NCI-H2227 (cell line): ENCODE results near the gene STAT6.

Experiments
- DNase-seq: peaks from one replicate; lab custom pipeline; 2025; ENCODE audit not compliant: unreplicated experiment; lab: John Stamatoyannopoulos, UW

STAT6 gene

GRCh38 chr12:57103856-57104255 lies 7.3 kb downstream of the STAT6 start:
- DNase-seq: no peak

DNA sequence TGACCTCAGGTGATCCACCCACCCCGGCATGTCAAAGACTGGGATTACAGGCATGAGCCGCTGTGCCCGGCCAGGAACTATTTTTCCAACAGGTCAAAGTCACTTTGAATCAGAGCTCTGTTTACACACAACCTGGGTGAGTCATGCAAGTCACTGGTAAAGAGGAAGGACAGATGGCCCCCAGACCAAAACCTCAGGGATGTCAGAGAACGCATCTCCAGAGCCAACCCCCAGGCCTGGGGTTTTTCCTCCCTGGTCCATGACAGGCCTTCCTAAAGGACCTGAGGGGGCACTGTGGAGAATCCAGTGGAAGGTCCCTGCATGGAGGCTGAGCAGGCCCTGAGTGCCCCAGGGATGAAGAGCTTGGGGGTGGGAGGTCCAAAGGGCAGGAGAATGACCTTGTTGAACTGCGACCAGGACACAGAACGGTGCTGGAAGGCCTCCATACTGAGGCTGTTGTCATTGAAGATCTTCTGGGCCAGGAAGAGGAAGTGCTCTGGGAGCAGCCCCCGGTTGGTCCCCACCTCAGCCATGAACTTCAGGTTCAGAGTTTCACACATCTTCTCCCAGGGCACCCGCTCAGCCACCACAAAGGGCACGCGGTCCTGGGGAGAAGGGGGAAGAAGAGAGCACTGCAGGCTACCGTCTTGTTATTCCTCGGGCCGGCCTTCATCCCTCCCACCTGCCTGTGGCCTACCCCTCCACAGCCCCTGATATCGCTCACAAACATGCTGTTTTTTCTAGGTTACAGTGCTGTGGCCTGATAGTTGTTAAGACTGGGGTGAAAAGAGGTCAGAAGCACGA lies 9.1 kb downstream of the STAT6 start:
- DNase-seq: no peak

DNA sequence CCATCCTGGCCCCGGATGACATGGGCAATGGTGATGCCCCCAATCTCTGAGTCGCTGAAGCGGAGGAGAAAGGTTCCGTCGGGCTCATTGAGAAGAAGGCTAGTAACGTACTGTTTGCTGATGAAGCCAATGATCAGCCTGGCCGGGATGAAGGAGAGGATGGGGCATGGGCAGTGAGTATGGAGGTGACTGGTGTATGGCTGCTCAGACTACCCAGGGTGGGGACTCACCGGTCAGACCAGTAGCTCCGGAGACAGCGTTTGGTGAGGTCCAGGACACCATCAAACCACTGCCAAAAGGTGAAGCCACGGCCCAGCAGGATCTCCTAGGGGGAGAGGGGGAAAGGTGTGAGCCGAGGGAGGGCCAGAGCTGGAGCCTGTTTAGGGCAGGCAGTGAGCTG lies 11.4 kb downstream of the STAT6 start:
- DNase-seq: no peak

- DNase-seq: no peak
Observed at GRCh38 chr12:57099047-57099714, 12.0 kb downstream of the STAT6 start.

DNA sequence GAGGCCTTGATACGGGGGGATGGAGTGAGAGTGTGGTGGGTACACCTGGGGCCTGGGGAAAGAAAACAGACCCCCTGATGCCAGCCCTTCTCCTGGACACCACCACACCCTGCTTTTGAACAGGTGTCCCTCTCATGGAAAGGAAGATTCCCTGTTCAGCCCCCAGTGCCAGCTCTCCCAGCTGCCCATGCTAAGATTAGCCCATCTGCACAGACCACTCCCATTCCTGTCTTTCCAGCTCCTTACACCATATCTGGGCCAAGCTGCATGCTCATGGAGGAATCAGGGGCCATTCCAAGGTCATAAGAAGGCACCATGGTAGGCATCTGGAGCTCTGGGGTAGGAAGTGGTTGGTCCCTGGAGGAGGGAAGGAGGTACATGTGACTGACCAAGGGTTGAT lies 12.6 kb downstream of the STAT6 start:
- DNase-seq: no peak

DNA sequence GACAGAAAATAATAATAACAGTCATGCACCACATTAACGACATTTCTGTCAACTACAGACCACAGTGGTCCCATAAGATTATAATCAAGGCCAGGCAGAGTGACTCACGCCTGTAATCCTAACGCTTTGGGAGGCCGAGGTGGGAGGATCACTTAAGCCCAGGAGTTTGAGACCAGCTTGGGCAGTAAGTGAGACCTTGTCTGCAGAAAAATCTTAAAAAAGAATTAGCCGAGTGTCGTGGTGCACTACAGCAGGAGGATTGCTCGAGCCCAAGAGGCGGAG lies 13.7 kb downstream of the STAT6 start:
- no peak for DNase-seq

DNA sequence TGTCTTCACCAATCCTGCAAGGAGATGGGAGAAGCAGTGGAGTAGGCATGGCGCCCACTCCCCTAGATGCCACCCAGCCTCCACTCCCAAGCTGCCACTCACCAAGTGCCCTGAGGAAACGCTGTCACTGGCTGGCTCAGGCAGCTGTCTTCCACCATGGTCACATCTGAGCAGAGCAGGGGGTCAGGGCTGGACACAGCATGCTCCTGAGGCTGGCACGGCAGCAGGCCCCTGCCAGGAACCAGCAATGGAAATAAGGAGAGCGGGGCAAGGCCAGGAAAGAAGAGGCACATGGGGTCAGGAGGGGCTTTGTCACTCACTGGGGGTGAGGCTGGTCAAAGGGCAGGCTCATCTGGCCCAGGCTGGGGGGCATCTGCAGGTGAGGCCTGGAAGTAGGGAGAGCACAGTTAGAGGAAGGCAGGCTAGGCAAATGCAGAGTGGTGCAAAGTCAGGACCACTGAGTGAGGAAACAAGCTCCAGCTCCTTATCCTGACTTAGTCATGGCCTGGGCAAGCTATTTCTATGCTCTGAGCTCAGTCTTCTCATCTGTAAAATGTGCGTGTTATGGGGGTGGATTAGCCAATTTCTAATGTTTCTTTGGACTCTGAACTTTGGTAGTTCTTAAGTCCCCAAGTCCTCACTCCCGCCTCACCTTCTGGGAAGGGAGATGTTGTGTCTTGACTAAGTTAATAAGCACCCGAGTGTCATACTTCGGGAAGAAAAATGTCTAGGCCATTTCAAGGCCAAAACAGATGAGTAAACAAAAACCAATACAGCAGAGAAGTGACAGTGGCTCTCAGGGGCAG lies 14.2 kb downstream of the STAT6 start:
- DNase-seq: no peak

GRCh38 chr12:57096099-57096572 lies 15.0 kb downstream of the STAT6 start:
- DNase-seq: peak; percentile 65

GRCh38 chr12:57095440-57095839 lies 15.7 kb downstream of the STAT6 start:
- DNase-seq: no peak

- no peak for DNase-seq
Observed at GRCh38 chr12:57094208-57095160, 16.7 kb downstream of the STAT6 start.

- DNase-seq: peak; percentile 66
Observed at GRCh38 chr12:57093415-57094207, 17.6 kb downstream of the STAT6 start.

GRCh38 chr12:57092876-57093414 lies 18.2 kb downstream of the STAT6 start:
- no peak for DNase-seq

DNA sequence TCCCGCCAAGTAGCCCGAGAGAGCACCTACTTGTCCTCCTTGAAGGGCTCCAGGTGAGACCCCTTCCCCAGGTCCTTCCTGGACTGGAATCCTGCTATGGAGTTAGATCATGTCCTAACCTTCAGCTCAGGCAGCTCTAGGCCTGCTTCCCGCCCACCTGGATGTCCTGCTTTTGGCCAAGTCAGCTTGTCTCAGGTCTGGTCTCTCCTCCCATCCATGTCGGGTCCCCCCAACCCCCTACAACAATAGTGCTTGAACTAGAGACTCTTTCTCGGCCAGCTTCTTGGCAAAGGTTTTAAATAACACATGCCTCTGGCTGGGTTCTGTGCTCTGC lies 18.7 kb downstream of the STAT6 start:
- DNase-seq: no peak

DNA sequence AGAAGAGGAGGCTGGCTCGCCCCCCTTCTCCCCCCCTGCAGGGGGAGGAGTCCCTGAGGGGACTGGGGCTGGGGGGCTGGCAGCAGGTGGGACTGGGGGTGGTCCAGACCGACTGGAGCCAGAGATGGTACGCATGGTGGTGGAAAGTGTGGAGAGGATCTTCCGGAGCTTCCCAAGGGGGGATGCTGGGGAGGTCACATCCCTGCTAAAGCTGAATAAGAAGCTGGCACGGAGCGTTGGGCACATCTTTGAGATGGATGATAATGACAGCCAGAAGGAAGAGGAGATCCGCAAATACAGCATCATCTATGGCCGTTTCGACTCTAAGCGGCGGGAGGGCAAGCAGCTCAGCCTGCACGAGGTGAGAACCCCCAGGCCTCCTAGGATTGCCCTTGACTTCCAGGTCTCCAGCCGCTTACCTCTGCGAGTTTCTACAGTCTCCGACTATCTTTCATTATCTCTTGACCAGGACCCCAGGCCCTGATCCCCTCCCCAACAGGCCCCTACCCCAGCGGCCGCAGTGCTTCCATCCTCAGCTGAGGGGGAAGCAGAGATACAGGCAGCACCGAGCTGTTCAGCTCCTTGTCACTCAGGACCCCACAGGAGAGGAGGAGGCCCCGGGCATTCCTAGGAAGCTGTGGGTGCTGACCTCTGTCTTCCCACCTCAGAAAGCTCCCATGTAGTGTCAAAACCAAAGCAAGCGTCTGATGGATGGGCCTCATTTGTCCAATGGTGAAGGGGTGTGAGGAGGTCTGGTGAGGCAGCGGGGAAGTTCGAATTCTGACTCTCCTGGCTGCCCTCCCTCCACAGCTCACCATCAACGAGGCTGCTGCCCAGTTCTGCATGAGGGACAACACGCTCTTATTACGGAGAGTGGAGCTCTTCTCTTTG lies 19.3 kb downstream of the STAT6 start:
- DNase-seq: no peak

- peak; percentile 9 for DNase-seq
Observed at GRCh38 chr12:57090924-57091637, 20.1 kb downstream of the STAT6 start.

DNA sequence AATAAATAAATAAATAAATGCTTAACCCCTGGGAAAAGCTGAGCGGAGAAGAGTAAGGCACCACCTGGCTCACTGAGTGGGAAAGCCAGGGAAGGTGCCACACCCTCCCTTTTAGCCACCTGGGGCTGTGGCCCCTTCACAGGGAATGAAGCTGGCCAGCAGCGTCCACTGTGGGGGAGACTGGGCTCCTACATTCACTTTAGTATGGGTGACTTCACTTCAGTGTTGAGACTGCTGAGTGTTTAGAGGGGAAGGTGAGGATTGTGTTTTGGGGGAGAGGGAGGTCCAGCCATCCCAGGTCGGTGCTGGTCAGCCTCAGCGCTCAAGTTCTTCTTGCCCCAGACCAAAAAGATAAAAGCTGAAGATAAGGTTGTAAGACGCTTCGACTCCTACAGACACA lies 20.7 kb downstream of the STAT6 start:
- DNase-seq: no peak

- DNase-seq: peak; percentile 61
Observed at GRCh38 chr12:57089271-57090245, 21.6 kb downstream of the STAT6 start.
